ENCODE data around the gene ARL4A. TPM values are rescaled to one million over a fixed set of nuclear protein-coding genes. Genes with fewer than 3 reads are reported as not detected.

The ARL4A gene
- total and polyA plus RNA-seq, 2 of the 8 experiments (the other 6 are each of a cell fraction or from before 2014, with no cell fraction given), result 14.5 to 29.2 TPM

DNA sequence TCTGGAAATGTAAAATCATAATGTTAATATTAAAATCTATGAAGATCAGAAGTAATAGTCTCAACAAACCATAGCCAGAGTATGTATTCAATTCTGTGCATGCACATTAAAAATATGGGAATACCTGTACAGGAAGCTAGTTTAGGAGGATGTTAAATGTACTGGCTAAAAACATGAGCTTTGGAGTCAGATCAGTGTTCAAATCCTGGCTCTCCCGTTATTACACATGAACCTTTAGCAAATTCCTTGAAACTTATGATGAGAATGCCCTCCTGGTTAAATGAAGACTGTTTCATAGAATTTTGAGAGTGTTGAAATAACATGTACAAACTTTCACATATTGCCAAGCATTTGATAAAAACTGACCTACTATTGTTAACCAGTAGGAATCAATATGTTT is 4.6 kb downstream of the ARL4A start:
- Histone ChIP-seq H4K8ac (ENCODE audit: extremely low read depth, insufficient read depth, low read length) (no peak overlapping the region), H2BK15ac (ENCODE audit: low read length) (no peak overlapping the region), H2AFZ (ENCODE audit: low read length) (no peak overlapping the region), H2BK120ac (replicated peaks; ENCODE audit: low read depth, low read length) (no peak overlapping the region), H3K23ac (ENCODE audit: insufficient read length) (no peak overlapping the region), H3K14ac (ENCODE audit: insufficient read length) (no peak overlapping the region), H2BK5ac (ENCODE audit: low read depth, low read length) (no peak overlapping the region), H3K4me2 (ENCODE audit: insufficient read depth in 1 of 2, low read depth in 2 of 2, low read length in 2 of 2) (no peak overlapping the region), H3K4me1 (replicated peaks in 1 of 4; ENCODE audit: control insufficient read depth in 3 of 4, insufficient read depth in 4 of 4, low read length in 3 of 4) (no peaks in the 10 kb centered on the region; a peak in 1 of 7 replicates), H3K56ac (replicated peaks; ENCODE audit: insufficient read length, low read depth, low read length) (no peak overlapping the region), H3K36me3 (ENCODE audit: control insufficient read depth in 2 of 4, insufficient read depth in 4 of 4, low read length in 3 of 4) (no peaks in the 10 kb centered on the region; a peak in 1 of 8 replicates), H3K23me2 (ENCODE audit: low read depth, low read length) (no peaks in the 10 kb centered on the region), H3K4ac (replicated peaks; ENCODE audit: insufficient read length, low read depth, low read length) (no peak overlapping the region), H4K5ac (ENCODE audit: insufficient read length, low read depth, low read length) (no peak overlapping the region), H3K79me1 (ENCODE audit: low read depth, low read length) (no peaks in the 10 kb centered on the region), H3K9me3 (ENCODE audit: insufficient read depth in 2 of 2, low read depth in 1 of 2, low read length in 1 of 2) (no peaks in the 10 kb centered on the region), H3K18ac (ENCODE audit: extremely low read depth, low read length) (no peak overlapping the region), H2BK20ac (ENCODE audit: low read length) (no peak overlapping the region), H3K27me3 (replicated peaks in 1 of 4; ENCODE audit: control insufficient read depth in 3 of 4, extremely low read depth in 1 of 4, insufficient read depth in 3 of 4, low read length in 3 of 4) (no peaks in the 10 kb centered on the region), H3K4me3 (ENCODE audit: extremely low read depth in 1 of 4, insufficient read depth in 2 of 4, low read depth in 3 of 4, low read length in 4 of 4) (no peak overlapping the region), H2BK12ac (ENCODE audit: low read depth, low read length) (no peak overlapping the region), H2AK5ac (ENCODE audit: low read depth, low read length) (no peak overlapping the region), H3K9ac (replicated peaks in 1 of 4; ENCODE audit: extremely low read depth in 1 of 4, low read depth in 3 of 4, low read length in 3 of 4) (no peak overlapping the region), H4K91ac (replicated peaks; ENCODE audit: insufficient read length, low read length) (no peak overlapping the region), H3K27ac (ENCODE audit: low read depth, low read length) (no peak overlapping the region), H4K20me1 (replicated peaks in 1 of 2; ENCODE audit: control insufficient read depth in 1 of 2, insufficient read depth in 2 of 2, low read length in 2 of 2) (no peaks in the 10 kb centered on the region), H3K79me2 (ENCODE audit: control insufficient read depth in 1 of 2, insufficient read depth in 2 of 2, low read length in 2 of 2) (peaks cover 0 to 75% of the 10 kb centered on the region in 2 experiments; a peak in 3 of 4 replicates)
- CTCF ChIA-PET (ENCODE audit: partially characterized antibody), result interaction anchor here (1.3 kb wide), 1 partner anchor 425 kb away, joined by 5 read pairs; no protein-coding TSS in a partner anchor
- POLR2A ChIA-PET (ENCODE audit: partially characterized antibody), result no interaction called here
- FAIRE-seq (no peak), DNase-seq (ENCODE audit: low read depth in 1 of 2, low spot score in 2 of 2) (no peak)
- 89% methylated on average over 1 of the region's 1 CpG; no CpG with 5 or more reads in 1 of the 2 experiments for WGBS, 2 experiments (ENCODE audit: extremely low coverage in 1 of 2, insufficient coverage in 1 of 2, insufficient read length in 1 of 2, insufficient replicate concordance in 2 of 2, low coverage in 1 of 2, low lambda C conversion rate in 2 of 2, missing lambda C conversion rate in 1 of 2)
- no peak for TF ChIP-seq BRCA1 (IDR thresholded peaks at IDR 0.05; ENCODE audit: low read depth, low read length)
- TF ChIP-seq GABPA (IDR thresholded peaks at IDR 0.05; ENCODE audit: borderline replicate concordance, insufficient read depth, low read length), result no peak
- TF ChIP-seq FOSL1 (IDR thresholded peaks at IDR 0.05; ENCODE audit: insufficient read depth, low read depth, low read length), result no peak
- no peak for TF ChIP-seq TBP (IDR thresholded peaks at IDR 0.05; ENCODE audit: low read depth, low read length)
- TF ChIP-seq KDM5A (IDR thresholded peaks at IDR 0.05; ENCODE audit: low read length), result no peak
- TF ChIP-seq JUN (IDR thresholded peaks at IDR 0.05; ENCODE audit: low read depth, low read length), result no peak
- TF ChIP-seq CHD2 (IDR thresholded peaks at IDR 0.05; ENCODE audit: low read length), result no peak
- TF ChIP-seq TCF12 (IDR thresholded peaks at IDR 0.05; ENCODE audit: low read depth, low read length), result no peak
- no peak for TF ChIP-seq EP300 (IDR thresholded peaks at IDR 0.05; ENCODE audit: borderline replicate concordance in 1 of 2, low read depth in 2 of 2, low read length in 2 of 2)
- TF ChIP-seq SIX5 (IDR thresholded peaks at IDR 0.05; ENCODE audit: low read depth, low read length), result no peak
- TF ChIP-seq RBBP5 (IDR thresholded peaks at IDR 0.05; ENCODE audit: borderline replicate concordance, low read depth, low read length), result no peak
- no peak for TF ChIP-seq KDM1A (IDR thresholded peaks at IDR 0.05; ENCODE audit: borderline replicate concordance, low read length)
- no peak for TF ChIP-seq TEAD4 (IDR thresholded peaks at IDR 0.05; ENCODE audit: low read depth, low read length)
- TF ChIP-seq, protein P1, sequence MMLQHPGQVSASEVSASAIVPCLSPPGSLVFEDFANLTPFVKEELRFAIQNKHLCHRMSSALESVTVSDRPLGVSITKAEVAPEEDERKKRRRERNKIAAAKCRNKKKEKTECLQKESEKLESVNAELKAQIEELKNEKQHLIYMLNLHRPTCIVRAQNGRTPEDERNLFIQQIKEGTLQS (IDR thresholded peaks at IDR 0.05; ENCODE audit: insufficient read depth, low read depth, low read length), result no peak

Measured in H1 (cell line).